ENCODE results near the gene POLG2. TPM values are rescaled to one million over a fixed set of nuclear protein-coding genes. Genes with fewer than 3 reads are reported as not detected.
A peak's percentile ranks its signal among the peaks of the same experiment; 100 is the strongest.

The POLG2 gene
- total RNA-seq, 1 donor from 2014 or later: 21.3 TPM

- Mint-ChIP-seq H3K27ac (ENCODE audit: unreplicated experiment) (peak overlapping the region; percentile 87), H3K27me3 (ENCODE audit: unreplicated experiment) (peaks cover 40% of the 10 kb centered on the region), H3K4me1 (ENCODE audit: unreplicated experiment) (peaks cover 74% of the 10 kb centered on the region)
Observed at GRCh38 chr17:64502021-64502420, 5.2 kb upstream of the POLG2 start.

GRCh38 chr17:64500862-64501765, 4.3 kb upstream of the POLG2 start:
- H3K4me1 Mint-ChIP-seq (ENCODE audit: unreplicated experiment): peaks cover 77% of the 10 kb centered on the region

More at GRCh38 chr17:64502021-64502420, 5.2 kb upstream of the POLG2 start:
- no peak for DNase-seq (ENCODE audit: low spot score)
- Mint-ChIP-seq H3K4me3 (ENCODE audit: unreplicated experiment) (peak overlapping the region; percentile 100), H3K36me3 (ENCODE audit: low read depth, unreplicated experiment) (peaks cover 79% of the 10 kb centered on the region), H3K9me3 (ENCODE audit: unreplicated experiment) (no peaks in the 10 kb centered on the region)
- TF ChIP-seq CTCF (IDR thresholded peaks at IDR 0.05; ENCODE audit: unreplicated experiment): no peak

GRCh38 chr17:64500487-64500859, 3.6 kb upstream of the POLG2 start:
- Mint-ChIP-seq H3K4me1 (ENCODE audit: unreplicated experiment) (peaks cover 78% of the 10 kb centered on the region), H3K27me3 (ENCODE audit: unreplicated experiment) (peaks cover 28% of the 10 kb centered on the region), H3K27ac (ENCODE audit: unreplicated experiment) (peak overlapping the region; percentile 65), H3K9me3 (ENCODE audit: unreplicated experiment) (no peaks in the 10 kb centered on the region), H3K4me3 (ENCODE audit: unreplicated experiment) (peak overlapping the region; percentile 88), H3K36me3 (ENCODE audit: low read depth, unreplicated experiment) (peaks cover 78% of the 10 kb centered on the region)
- TF ChIP-seq CTCF (IDR thresholded peaks at IDR 0.05; ENCODE audit: unreplicated experiment): no peak
- DNase-seq (ENCODE audit: low spot score): no peak

More at GRCh38 chr17:64500862-64501765, 4.3 kb upstream of the POLG2 start:
- H3K36me3 Mint-ChIP-seq (ENCODE audit: low read depth, unreplicated experiment): peaks cover 80% of the 10 kb centered on the region
- H3K9me3 Mint-ChIP-seq (ENCODE audit: unreplicated experiment): no peaks in the 10 kb centered on the region
- no peak for DNase-seq (ENCODE audit: low spot score)
- peak overlapping the region; percentile 88 for H3K4me3 Mint-ChIP-seq (ENCODE audit: unreplicated experiment)
- peaks cover 33% of the 10 kb centered on the region for H3K27me3 Mint-ChIP-seq (ENCODE audit: unreplicated experiment)
- TF ChIP-seq CTCF (IDR thresholded peaks at IDR 0.05; ENCODE audit: unreplicated experiment): no peak
- H3K27ac Mint-ChIP-seq (ENCODE audit: unreplicated experiment): peak overlapping the region; percentile 87

GRCh38 chr17:64499805-64500486, 3.1 kb upstream of the POLG2 start:
- Mint-ChIP-seq H3K9me3 (ENCODE audit: unreplicated experiment) (no peaks in the 10 kb centered on the region), H3K27ac (ENCODE audit: unreplicated experiment) (peak overlapping the region; percentile 55), H3K27me3 (ENCODE audit: unreplicated experiment) (peaks cover 24% of the 10 kb centered on the region), H3K4me3 (ENCODE audit: unreplicated experiment) (peak overlapping the region; percentile 88), H3K36me3 (ENCODE audit: low read depth, unreplicated experiment) (peaks cover 74% of the 10 kb centered on the region), H3K4me1 (ENCODE audit: unreplicated experiment) (peaks cover 75% of the 10 kb centered on the region)
- no peak for DNase-seq (ENCODE audit: low spot score)
- TF ChIP-seq CTCF (IDR thresholded peaks at IDR 0.05; ENCODE audit: unreplicated experiment): no peak
